GM18861 (cell line): ENCODE measurements around the gene FKBP1B.
"Not testable (repeated sequence)": the region's sequence is repeated elsewhere in the genome, so short reads cannot be mapped to it uniquely, and the experiment has no call there.

Experiments used
- ATAC-seq: cut with Tn5 transposase; IDR thresholded peaks from one replicate; pipeline ENCODE4 v1.9.1; 2021; ENCODE audit not compliant: unreplicated experiment

FKBP1B gene

DNA sequence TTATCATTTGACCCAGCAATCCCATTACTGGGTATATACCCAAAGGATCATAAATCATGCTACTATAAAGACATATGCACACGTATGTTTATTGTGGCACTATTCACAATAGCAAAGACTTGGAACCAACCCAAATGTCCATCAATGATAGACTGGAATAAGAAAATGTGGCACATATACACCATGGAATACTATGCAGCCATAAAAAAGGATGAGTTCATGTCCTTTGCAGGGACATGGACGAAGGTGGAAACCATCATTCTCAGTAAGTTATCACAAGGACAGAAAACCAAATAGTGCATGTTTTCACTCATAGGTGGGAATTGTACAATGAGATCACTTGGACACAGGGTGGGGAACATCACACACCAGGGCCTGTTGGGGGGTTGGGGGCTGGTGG lies 51.2 kb downstream of the FKBP1B start:
- not testable (repeated sequence) for ATAC-seq

DNA sequence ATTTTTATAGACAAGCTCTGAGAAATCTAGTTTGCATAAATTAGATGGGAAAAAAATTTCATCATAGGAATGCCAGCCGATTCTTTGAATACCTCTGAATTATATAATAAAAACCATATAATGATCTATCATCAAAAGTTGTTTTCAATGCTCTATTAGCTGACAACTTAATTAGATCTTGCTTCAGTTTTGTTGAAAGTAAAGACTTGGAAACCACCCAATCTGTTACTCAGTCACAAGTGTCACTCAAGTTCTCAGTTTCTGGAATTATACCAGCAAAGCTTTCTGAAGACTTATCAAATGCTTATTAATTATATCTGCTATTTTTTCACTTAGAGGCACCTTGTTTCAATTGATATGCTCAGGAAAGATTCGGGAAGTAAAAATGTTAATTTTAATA lies 52.5 kb downstream of the FKBP1B start:
- ATAC-seq: no peak

DNA sequence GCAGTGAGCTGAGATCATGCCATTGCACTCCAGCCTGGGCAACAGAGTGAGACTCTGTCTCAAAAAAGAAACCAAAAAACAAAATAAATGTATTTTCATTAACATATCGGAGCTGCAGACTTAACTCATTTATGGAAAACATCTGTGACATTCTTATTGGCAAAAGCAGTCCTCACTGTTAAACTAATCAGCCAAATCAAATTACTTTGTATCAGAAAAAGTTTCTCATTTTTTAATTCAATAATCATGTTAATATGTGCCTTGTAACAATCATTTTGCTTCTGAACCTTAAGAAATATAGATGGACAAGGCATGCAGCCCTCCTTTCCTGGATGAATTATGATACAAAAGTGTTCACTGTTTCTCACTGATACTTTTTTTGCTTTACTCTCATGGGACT lies 53.1 kb downstream of the FKBP1B start:
- ATAC-seq: no peak

DNA sequence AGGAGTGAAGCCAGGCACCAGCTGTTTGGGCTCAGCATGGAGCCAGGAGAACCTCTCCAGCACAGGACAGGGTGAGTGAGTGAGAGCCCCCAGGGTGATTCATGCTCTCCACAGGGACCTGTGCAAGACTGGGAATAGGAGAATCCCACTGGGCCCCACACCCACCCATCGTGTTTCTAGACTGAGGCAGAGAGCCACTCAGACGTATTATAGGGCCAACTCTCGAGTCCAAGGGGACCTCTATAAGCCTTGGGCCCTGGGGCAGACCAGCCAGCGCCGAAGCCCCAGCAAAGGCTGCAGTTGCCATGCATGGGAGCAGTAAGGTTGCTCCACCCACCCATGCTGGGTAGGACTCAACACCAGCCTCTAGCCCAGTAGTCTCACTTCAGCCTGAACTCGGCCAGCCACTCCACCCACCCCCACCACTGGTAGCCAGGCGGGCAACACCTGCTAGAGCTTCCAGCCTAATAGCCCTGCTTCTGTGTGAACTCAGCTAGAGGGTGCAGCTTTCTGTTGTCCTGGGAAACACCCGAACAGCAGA lies 54.6 kb downstream of the FKBP1B start:
- no peak for ATAC-seq

GRCh38 chr2:24104906-24105305 lies 55.4 kb downstream of the FKBP1B start:
- ATAC-seq: no peak

DNA sequence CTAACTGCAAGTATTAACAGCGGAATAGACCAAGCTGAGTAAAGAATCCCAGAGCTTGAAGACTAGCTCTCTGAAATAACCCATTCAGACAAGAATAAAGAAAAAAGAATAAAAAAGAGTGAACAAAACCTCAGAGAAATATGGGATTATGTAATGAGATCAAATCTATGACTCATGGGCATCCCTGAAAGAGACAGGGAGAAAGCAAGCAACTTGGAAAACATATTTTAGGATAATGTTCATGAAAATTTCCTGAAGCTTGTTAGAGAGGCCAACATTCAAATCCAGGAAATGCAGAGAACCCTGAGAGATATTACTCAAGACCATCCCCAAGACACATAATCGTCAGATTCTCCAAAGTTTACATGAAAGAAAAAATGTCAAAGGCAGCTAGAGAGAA lies 56.3 kb downstream of the FKBP1B start:
- ATAC-seq: no peak

DNA sequence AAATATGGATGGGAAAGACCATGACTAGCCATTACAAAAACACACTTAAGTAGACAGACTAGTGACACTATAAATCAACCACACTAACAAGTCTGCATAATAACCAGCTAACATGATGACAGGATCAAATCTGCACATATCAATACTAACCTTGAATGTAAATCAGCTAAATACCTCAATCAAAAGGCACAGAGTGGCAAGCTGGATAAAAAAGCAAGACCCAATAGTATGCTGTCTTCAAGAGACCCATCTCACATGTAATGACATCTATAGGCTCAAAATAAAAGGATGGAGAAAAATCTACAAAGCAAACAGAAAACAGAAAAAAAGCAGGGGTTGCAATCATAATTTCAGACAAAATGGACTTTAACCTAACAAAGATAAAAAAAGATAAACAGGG lies 57.2 kb downstream of the FKBP1B start:
- no peak for ATAC-seq

DNA sequence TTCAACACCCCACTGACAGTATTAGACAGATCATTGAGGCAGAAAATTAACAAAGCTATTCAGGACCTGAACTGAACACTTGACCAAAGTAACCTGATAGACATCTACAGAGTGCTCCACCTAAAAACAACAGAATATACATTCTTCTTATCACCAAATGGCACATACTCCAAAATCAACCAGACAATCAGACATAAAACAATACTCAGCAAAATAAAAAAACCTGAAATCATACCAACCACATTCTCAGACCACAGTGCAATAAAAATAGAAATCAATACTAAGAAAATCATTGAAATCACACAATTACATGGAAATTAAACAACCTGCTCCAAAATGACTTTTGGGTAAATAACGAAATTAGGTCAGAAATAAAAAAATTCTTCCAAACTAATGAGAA lies 57.8 kb downstream of the FKBP1B start:
- no peak for ATAC-seq

GRCh38 chr2:24109431-24109830 lies 59.9 kb downstream of the FKBP1B start:
- not testable (repeated sequence) for ATAC-seq

GRCh38 chr2:24110660-24111303 lies 61.2 kb downstream of the FKBP1B start:
- no peak for ATAC-seq

DNA sequence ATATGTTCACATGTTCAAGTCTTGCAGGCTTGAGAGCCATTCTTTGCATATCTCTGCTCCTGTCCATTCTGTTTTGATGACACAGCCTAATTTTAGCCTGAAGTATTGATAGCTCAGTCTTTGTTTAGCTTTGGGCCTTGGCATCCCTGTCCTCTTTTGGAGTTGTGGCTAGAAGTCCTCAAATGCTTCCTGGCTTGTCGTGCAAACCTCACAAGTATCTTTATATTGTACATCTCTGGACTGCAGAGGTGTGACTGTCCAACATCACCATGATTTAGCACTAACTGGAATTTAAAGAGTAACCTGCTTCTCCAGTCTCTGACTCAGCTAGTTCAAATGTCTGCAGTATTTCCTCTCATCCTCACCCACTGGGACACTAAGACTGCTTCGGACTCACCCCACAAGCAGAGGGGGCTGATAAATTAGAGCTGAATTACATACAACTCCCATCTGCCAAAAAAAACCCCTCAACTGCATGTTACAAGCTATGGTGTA lies 61.9 kb downstream of the FKBP1B start:
- ATAC-seq: no peak
